ENCODE measurements around the gene TRPM3. TPM values are rescaled to one million over a fixed set of nuclear protein-coding genes. Genes with fewer than 3 reads are reported as not detected.
"Not testable (repeated sequence)": the region's sequence is repeated elsewhere in the genome, so short reads cannot be mapped to it uniquely, and the experiment has no call there.

TRPM3 gene
- total RNA-seq, 1 experiment from 2014 or later = 0.03 TPM

DNA sequence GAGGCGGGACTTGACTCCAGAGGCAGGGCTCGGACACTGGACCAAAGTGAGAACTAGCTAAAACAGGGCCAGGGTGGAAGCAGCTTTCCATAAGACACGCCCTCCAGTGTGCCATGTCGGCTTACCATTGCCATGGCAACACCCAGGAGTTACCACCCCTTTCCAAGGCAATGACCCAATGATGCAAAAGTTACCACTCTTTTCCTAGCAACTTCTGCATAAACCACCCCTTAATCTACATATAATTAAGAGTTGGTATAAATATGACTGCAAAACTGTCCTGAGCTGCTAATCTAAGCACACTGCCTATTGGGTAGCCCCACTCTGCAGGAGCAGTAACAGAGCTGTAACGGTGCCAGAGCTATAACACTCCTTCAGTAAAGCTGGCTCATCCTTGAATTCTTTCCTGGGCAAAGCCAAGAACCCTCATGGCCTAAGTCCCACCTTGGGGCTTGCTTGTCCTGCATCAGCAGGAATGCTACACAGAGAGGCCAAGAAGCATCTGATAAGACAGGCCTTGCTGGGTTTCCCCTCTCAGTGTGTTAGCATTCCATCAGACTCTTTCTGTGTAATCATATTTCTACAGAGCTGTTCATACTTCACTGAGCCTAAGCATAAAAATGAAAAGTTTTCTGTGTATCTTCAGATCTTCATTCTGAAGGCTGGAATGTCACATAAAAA lies 444.2 kb downstream of the TRPM3 start:
- no peak overlapping the region for H3K4me3 ChIP-seq
- no peak for DNase-seq (ENCODE audit: low read depth in 1 of 2, low spot score in 2 of 2)
- H3K27ac ChIP-seq = no peak overlapping the region
- no peaks in the 10 kb centered on the region for H3K9me3 ChIP-seq (replicated peaks)
- no peaks in the 10 kb centered on the region; the same call in none of the 2 replicates for H3K27me3 ChIP-seq (replicated peaks)
- no peaks in the 10 kb centered on the region for H3K4me1 ChIP-seq (replicated peaks)
- H3K36me3 ChIP-seq = no peaks in the 10 kb centered on the region

DNA sequence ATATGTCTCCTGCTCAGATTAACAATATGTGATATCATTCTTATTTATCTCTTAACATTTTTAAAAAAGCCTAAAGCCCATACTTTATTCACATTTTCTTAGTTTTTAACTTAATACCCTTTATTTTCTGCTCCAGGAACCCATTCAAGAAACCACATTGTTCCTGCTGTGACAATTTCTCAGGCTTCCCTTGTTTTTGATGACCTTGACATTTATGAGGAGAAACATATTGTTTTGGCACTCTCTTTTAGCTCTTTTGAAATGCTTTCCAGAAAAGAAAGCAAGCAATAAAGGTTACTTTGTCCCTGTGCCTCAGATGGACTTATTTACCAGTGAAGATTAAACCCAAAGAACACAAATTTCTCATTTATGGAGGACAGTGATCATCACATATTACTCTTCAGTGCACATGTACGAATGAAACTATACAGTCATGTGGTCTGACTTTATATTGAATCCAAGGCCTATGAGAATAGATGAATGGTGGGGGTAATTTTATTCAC lies 445.5 kb downstream of the TRPM3 start:
- no peaks in the 10 kb centered on the region for H3K4me1 ChIP-seq (replicated peaks)
- no peak overlapping the region for H3K4me3 ChIP-seq
- H3K27ac ChIP-seq = no peak overlapping the region
- H3K27me3 ChIP-seq (replicated peaks) = no peaks in the 10 kb centered on the region; the same call in 1 of the 2 replicates
- H3K9me3 ChIP-seq (replicated peaks) = no peaks in the 10 kb centered on the region
- H3K36me3 ChIP-seq = no peaks in the 10 kb centered on the region
- DNase-seq (ENCODE audit: low read depth in 1 of 2, low spot score in 2 of 2) = no peak

- Histone ChIP-seq H3K9me3 (replicated peaks) (no peaks in the 10 kb centered on the region), H3K36me3 (no peaks in the 10 kb centered on the region), H3K27ac (no peak overlapping the region), H3K4me3 (no peak overlapping the region), H3K4me1 (replicated peaks) (no peaks in the 10 kb centered on the region), H3K27me3 (replicated peaks) (no peaks in the 10 kb centered on the region; the same call in 1 of the 2 replicates)
- no peak for DNase-seq (ENCODE audit: low read depth in 1 of 2, low spot score in 2 of 2)
These were observed 447.6 kb downstream of the TRPM3 start for GRCh38 chr9:70673844-70674243.

GRCh38 chr9:70672161-70672649 lies 449.2 kb downstream of the TRPM3 start:
- H3K9me3 ChIP-seq (replicated peaks) = no peaks in the 10 kb centered on the region
- no peak overlapping the region for H3K27ac ChIP-seq
- no peak for DNase-seq (ENCODE audit: low read depth in 1 of 2, low spot score in 2 of 2)
- H3K36me3 ChIP-seq = no peaks in the 10 kb centered on the region
- H3K27me3 ChIP-seq (replicated peaks) = no peaks in the 10 kb centered on the region; the same call in 1 of the 2 replicates
- no peak overlapping the region for H3K4me3 ChIP-seq
- no peaks in the 10 kb centered on the region for H3K4me1 ChIP-seq (replicated peaks)

GRCh38 chr9:70668751-70669150 lies 452.7 kb downstream of the TRPM3 start:
- H3K4me1 ChIP-seq (replicated peaks) = no peaks in the 10 kb centered on the region
- no peak for DNase-seq (ENCODE audit: low read depth in 1 of 2, low spot score in 2 of 2)

DNA sequence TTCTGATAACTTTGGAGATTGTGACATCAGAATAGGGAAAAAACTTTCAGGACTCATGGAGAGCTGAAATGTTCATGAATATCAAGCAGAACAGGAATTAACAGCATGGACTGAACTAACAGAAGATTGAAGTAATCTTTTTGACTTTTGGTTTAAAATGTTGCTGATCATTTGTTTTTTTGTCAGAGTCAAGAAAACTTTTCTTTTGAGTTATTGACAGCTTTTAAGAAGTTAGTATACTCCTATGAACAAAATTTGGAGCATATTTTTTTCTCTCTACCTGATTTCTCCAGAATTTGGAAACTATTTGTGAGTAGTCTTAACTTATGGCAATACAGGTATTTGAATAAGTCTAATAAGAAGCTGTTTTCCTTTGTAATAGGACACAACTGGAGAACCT lies 462.7 kb downstream of the TRPM3 start:
- DNase-seq (ENCODE audit: low read depth in 1 of 2, low spot score in 2 of 2) = no peak
- no peak overlapping the region for H3K4me3 ChIP-seq
- no peaks in the 10 kb centered on the region for H3K9me3 ChIP-seq (replicated peaks)
- H3K36me3 ChIP-seq = no peaks in the 10 kb centered on the region
- H3K4me1 ChIP-seq (replicated peaks) = no peaks in the 10 kb centered on the region
- H3K27ac ChIP-seq = no peak overlapping the region
- H3K27me3 ChIP-seq (replicated peaks) = no peaks in the 10 kb centered on the region; the same call in 1 of the 2 replicates

More at GRCh38 chr9:70668751-70669150, 452.7 kb downstream of the TRPM3 start:
- Histone ChIP-seq H3K36me3 (no peaks in the 10 kb centered on the region), H3K27ac (no peak overlapping the region), H3K4me3 (no peak overlapping the region), H3K9me3 (replicated peaks) (no peaks in the 10 kb centered on the region), H3K27me3 (replicated peaks) (no peaks in the 10 kb centered on the region; the same call in 1 of the 2 replicates)

DNA sequence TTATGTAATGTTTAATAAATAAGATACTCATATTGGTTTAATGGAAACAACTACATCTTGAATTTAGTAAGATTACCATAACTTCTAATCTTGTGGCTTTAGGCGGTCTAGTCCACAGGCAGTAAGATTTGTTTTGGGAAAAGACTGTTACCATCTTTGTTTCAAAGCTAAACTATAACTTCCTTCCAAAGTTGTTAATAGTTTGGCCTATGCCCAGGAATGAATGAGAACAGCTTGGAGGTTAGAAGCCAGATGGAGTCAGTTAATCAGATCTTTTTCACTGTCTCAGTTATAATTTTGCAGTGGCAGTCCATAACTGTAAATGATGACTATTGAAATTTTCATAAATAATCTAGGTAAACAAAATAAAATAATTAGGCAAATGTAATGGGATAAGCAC lies 465.1 kb downstream of the TRPM3 start:
- DNase-seq (ENCODE audit: low read depth in 1 of 2, low spot score in 2 of 2) = no peak
- Histone ChIP-seq H3K27me3 (replicated peaks) (no peaks in the 10 kb centered on the region), H3K36me3 (no peaks in the 10 kb centered on the region), H3K9me3 (replicated peaks) (no peaks in the 10 kb centered on the region), H3K27ac (no peak overlapping the region), H3K4me3 (no peak overlapping the region), H3K4me1 (replicated peaks) (no peaks in the 10 kb centered on the region)

DNA sequence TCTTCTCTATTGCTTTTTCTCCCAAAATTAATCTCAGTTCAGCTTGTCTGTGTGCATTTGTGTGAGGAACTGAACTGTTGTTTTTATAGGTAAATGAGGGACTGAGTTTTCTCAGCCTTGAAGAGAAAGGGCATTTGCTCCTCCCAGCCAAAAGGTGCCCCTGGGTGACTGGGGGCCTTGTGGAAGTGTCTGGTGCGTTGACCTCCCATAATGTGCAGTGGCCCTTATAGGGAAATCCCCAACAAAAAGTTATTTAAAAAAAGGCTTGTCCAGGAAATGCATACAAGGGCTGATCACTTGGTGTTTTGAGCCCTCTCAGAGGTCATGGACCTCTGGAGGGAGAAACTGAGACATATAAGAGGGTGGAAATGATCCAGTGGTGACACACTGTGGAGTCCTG lies 467.3 kb downstream of the TRPM3 start:
- Histone ChIP-seq H3K27ac (no peak overlapping the region), H3K4me1 (replicated peaks) (no peaks in the 10 kb centered on the region), H3K27me3 (replicated peaks) (no peaks in the 10 kb centered on the region; the same call in 1 of the 2 replicates), H3K9me3 (replicated peaks) (0 out of 2 replicates have a peak, but pooled peaks cover 2% of the 10 kb centered on the region), H3K36me3 (no peaks in the 10 kb centered on the region), H3K4me3 (no peak overlapping the region)
- DNase-seq (ENCODE audit: low read depth in 1 of 2, low spot score in 2 of 2) = no peak

DNA sequence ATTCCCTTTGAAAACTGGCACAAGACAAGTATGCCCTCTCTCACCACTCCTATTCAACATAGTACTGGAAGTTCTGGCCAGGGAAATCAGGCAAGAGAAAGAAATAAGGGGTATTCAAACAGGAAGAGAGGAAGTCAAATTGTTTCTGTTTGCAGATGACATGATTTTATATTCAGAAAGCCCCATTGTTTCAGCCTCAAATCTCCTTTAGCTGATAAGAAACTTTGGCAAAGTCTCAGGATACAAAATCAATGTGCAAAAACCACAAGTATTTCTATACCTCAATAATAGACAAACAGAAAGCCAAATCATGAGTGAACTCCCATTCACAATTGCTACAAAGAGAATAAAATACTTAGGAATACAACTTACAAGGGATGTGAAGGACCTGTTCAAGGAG lies 476.8 kb downstream of the TRPM3 start:
- H3K27ac ChIP-seq; DNase-seq (ENCODE audit: low read depth in 1 of 2, low spot score in 2 of 2); H3K4me1 ChIP-seq (replicated peaks): not testable (repeated sequence)

DNA sequence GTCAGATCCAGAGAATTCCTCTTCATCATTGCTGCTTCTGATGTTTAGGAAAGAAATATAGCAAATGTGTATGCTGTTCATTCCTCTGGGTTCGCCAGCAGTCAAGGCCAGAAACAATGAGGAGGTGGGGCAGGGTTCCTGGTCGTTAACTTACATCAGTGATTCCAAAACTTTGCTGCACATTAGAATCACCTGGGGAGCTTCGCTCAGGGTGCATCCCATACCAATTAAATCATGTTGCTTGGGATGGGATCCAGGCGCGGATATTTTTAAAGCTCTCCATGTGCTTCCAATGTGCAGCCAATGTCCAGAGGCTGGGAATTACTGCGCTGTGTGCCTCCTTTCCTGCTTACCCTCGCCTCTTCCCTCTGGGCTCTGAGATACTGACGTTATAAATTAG lies 479.1 kb downstream of the TRPM3 start:
- no peaks in the 10 kb centered on the region for H3K9me3 ChIP-seq (replicated peaks)
- no peak for DNase-seq (ENCODE audit: low read depth in 1 of 2, low spot score in 2 of 2)

More for the DNA sequence above, 476.8 kb downstream of the TRPM3 start:
- not testable (repeated sequence) for H3K9me3 ChIP-seq (replicated peaks); H3K36me3 ChIP-seq; H3K4me3 ChIP-seq; H3K27me3 ChIP-seq (replicated peaks)

DNA sequence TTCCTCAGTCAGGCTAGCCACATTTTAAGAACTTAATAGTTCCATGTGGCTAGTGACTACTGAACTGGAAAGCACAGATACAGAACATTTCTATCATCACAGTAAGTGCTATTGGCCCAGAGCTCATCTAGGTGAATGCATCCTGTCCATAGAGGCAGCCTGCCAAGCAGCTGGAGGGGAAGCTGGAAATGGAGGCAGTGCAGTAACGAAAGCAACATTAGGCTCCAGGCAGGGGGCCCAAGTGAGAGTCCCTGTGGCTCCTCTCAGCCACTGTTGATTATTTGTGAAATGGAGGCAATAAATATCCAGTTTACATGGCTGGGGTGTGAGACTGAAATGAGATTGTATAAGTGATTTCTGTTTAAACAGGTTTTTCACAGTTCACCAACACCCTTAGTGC lies 479.8 kb downstream of the TRPM3 start:
- no peaks in the 10 kb centered on the region for H3K36me3 ChIP-seq
- peaks cover 4% of the 10 kb centered on the region; the same call in 1 of the 2 replicates for H3K27me3 ChIP-seq (replicated peaks)
- H3K9me3 ChIP-seq (replicated peaks) = no peaks in the 10 kb centered on the region
- DNase-seq (ENCODE audit: low read depth in 1 of 2, low spot score in 2 of 2) = no peak
- no peaks in the 10 kb centered on the region for H3K4me1 ChIP-seq (replicated peaks)
- H3K4me3 ChIP-seq = no peak overlapping the region
- no peak overlapping the region for H3K27ac ChIP-seq

More for the DNA sequence above, 479.1 kb downstream of the TRPM3 start:
- H3K36me3 ChIP-seq = no peaks in the 10 kb centered on the region
- H3K27me3 ChIP-seq (replicated peaks) = peaks cover 4% of the 10 kb centered on the region; the same call in 1 of the 2 replicates
- no peak overlapping the region for H3K27ac ChIP-seq
- H3K4me3 ChIP-seq = no peak overlapping the region
- H3K4me1 ChIP-seq (replicated peaks) = no peaks in the 10 kb centered on the region

DNA sequence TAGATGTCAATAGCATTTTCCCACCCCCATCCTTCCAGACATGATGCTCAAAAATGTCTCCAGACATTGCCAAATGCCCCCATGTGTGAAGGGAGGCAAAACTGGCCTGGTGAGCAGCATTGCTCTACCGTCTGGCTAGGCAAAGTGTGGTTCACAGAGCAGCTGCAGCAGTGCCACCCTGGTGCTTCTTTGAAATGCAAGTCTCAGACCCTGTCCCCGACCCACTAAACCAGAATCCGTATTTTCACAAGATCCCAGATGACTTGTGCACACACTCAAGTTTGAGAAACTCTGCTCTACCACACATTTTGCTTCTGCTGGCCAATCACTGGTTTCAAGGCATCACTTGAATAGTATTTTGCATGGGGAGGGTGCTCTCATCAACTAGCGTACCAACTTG lies 480.4 kb downstream of the TRPM3 start:
- peaks cover 4% of the 10 kb centered on the region; the same call in 1 of the 2 replicates for H3K27me3 ChIP-seq (replicated peaks)
- no peaks in the 10 kb centered on the region for H3K4me1 ChIP-seq (replicated peaks)
- H3K4me3 ChIP-seq = no peak overlapping the region
- H3K27ac ChIP-seq = no peak overlapping the region
- H3K9me3 ChIP-seq (replicated peaks) = no peaks in the 10 kb centered on the region
- no peaks in the 10 kb centered on the region for H3K36me3 ChIP-seq
- DNase-seq (ENCODE audit: low read depth in 1 of 2, low spot score in 2 of 2) = no peak

DNA sequence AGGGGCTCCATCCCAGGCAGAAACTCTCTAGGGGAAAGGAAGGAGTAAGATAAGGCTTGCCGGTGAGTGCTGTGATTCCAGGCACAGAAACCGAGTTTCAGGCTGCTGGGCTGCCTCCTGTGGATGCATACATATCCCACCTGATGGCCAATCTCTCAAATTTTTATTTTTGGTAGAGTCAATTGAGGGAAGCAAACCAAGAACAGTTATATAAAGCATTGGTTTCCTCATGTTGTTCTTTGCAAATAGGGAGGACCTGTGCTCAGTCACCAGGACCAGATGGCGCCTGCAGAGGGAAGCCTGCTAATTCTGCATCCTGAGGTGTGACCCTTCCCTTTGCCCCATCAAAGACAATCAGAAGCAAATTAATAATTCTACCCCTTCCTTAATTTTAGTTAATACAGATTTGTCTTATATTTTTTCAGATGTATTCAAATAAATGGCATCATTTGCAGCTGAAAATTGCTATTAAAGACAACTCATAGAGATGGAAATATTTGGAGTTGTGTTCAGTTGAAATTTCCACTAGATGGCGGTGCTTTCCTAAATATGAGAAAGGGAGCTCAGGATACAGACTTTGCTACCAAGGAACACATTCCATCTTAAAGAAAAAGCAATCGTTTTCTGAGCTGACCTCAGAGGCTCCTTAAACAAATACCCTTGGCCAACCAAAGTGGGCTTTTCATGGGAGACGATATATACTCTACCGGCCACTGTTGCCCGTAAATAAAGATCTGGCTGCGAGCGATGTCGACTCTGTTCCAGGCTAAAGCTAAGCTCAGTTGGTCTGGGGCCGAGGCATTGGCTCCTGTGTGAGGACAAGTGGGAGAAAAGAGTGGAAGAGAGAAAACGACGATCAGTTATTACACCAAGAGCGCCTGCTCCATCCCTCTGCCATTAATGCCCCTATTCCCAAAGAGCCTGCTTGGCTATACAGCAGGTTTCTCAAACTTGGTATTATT lies 481.3 kb downstream of the TRPM3 start:
- peak in 1 of 2 experiments; percentile 29 for DNase-seq (ENCODE audit: low read depth in 1 of 2, low spot score in 2 of 2)
- Histone ChIP-seq H3K36me3 (no peaks in the 10 kb centered on the region), H3K4me1 (replicated peaks) (no peaks in the 10 kb centered on the region), H3K27me3 (replicated peaks) (peaks cover 4% of the 10 kb centered on the region; the same call in 1 of the 2 replicates), H3K4me3 (no peak overlapping the region), H3K9me3 (replicated peaks) (no peaks in the 10 kb centered on the region), H3K27ac (no peak overlapping the region)
